Caco-2 (cell line): ENCODE data around the gene UBL4B. TPM values are rescaled to one million over a fixed set of nuclear protein-coding genes. Genes with fewer than 3 reads are reported as not detected.

ENCODE experiments used
- BruUV-seq: library from RNA; stranded (reverse); fragments of 400-500 nt; replicated peaks from 2 replicates; lab custom pipeline; 2021; lab: Mats Ljungman, UMichigan
- CTCF ChIA-PET: fragments of 300-600 bp; sonication (Branson Sonifier 250); formaldehyde crosslinking; loops from one replicate; lab custom pipeline; 2022; ENCODE audit warnings: antibody characterized with exemption; lab: Charles Lee
- POLR2A ChIA-PET: fragments of 300-600 bp; sonication (Branson Sonifier 250); formaldehyde crosslinking; loops from one replicate; lab custom pipeline; 2022; ENCODE audit warnings: antibody characterized with exemption; lab: Charles Lee
- DNase-seq, 2 experiments: peaks; one replicate each; pipeline versions ENCODE4 v3.0.0 to v3.0.0-alpha.2; 2020 to 2022
- H3K27me3 ChIP-seq: replicated peaks from 2 replicates; pipeline ENCODE4 v1.6.0; 2011; ENCODE audit warnings: low read length; ENCODE audit not compliant: control insufficient read depth, insufficient read depth
- H3K36me3 ChIP-seq: 2 replicates; pipeline ENCODE4 v1.5.1; 2011; ENCODE audit warnings: low read length; ENCODE audit not compliant: control insufficient read depth, insufficient read depth
- H3K4me1 ChIP-seq: fragments of 250-450 bp; sonication (Bioruptor Pico); 2 replicates; pipeline ENCODE4 v1.5.1; 2020; ENCODE audit warnings: mild to moderate bottlenecking
- H3K4me3 ChIP-seq: 2 replicates; pipeline ENCODE4 v1.5.1; 2011; ENCODE audit warnings: low read depth, mild to moderate bottlenecking, control low read depth, low read length
- H3K9me3 ChIP-seq: fragments of 250-450 bp; sonication (Bioruptor Pico); 2 replicates; pipeline ENCODE4 v1.5.1; 2020; ENCODE audit warnings: mild to moderate bottlenecking, moderate library complexity
- H3K27ac Mint-ChIP-seq: one replicate; pipeline ENCODE4 v1.8.0; 2022; ENCODE audit warnings: mixed read lengths; ENCODE audit not compliant: unreplicated experiment
- H3K27me3 Mint-ChIP-seq: one replicate; pipeline ENCODE4 v1.8.0; 2022; ENCODE audit warnings: mixed read lengths; ENCODE audit not compliant: insufficient read depth, unreplicated experiment
- H3K36me3 Mint-ChIP-seq: one replicate; pipeline ENCODE4 v1.8.0; 2022; ENCODE audit warnings: mild to moderate bottlenecking, mixed read lengths; ENCODE audit not compliant: insufficient read depth, unreplicated experiment
- H3K4me1 Mint-ChIP-seq: one replicate; pipeline ENCODE4 v1.8.0; 2022; ENCODE audit warnings: low read depth, mixed read lengths; ENCODE audit not compliant: unreplicated experiment
- H3K4me3 Mint-ChIP-seq: one replicate; pipeline ENCODE4 v1.8.0; 2022; ENCODE audit warnings: mild to moderate bottlenecking, moderate library complexity, mixed read lengths; ENCODE audit not compliant: unreplicated experiment
- H3K9me3 Mint-ChIP-seq: one replicate; pipeline ENCODE4 v1.8.0; 2022; ENCODE audit warnings: mixed read lengths; ENCODE audit not compliant: unreplicated experiment
- intact Hi-C: fragments of 100-400 bp; cut with micrococcal nuclease; formaldehyde crosslinking; loops from one replicate; pipeline ENCODE4 v1.10.0; 2022; ENCODE audit not compliant: unreplicated experiment
- total RNA-seq: library from RNA; stranded (reverse); gene quantifications from 2 replicates; pipeline ENCODE4 v1.2.3, GENCODE V29; 2022
- TF ChIP-seq, protein P1 (sequence below), 2 experiments: fragments of 200-600 bp in 1 of 2; IDR thresholded peaks; 1 replicate in 1 of 2; 2 replicates in 1 of 2; pipeline versions ENCODE4 v1.5.1 to v1.8.0; 2011 to 2022; ENCODE audit warnings: antibody characterized with exemption in 1 of 2, control low read depth in 1 of 2, inconsistent platforms in 1 of 2, low read depth in 1 of 2, low read length in 1 of 2, mild to moderate bottlenecking in 1 of 2, moderate library complexity in 1 of 2; ENCODE audit not compliant: insufficient read depth in 1 of 2, severe bottlenecking in 1 of 2, unreplicated experiment in 1 of 2

The UBL4B gene
- total RNA-seq, 1 experiment from 2014 or later = not detected

DNA sequence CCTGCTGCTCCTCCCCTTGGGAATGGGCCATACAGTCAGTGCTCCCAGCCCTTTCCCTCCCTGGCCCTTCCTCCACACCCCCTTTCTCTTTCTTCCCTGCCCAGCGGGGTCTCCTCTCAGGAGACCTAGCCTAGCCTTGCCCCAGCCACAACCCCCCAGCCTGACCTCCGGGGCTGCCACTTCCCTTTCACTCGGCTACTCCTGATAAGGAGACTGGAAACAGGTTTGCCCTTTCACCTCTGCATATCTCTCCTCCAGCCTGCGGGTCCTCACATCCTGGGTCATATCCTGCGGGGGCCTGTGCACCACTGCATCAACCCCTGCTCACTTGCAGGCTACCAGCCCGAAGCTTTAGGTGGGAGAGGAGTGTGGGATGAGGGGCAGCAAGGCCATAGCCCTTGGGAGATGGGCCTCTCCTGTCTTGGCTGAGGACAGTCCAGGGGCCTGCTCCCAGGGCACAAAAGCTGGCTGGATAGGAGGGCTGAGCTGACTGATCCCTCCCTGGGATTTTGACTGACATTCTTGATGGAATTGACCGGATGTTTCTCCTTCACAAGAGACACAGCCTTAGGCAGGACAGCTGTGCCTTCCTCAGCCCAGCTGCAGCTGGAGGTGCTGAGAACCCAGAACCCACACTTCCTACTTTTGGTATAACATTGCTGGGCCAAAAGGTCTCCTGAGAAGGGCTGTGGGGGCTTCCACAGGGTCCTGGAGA lies 22.5 kb upstream of the UBL4B start:
- CTCF ChIA-PET = interaction anchor here (0.8 to 2.4 kb wide), 2 partner anchors 11 to 15 kb away, joined by 3 to 55 read pairs; no protein-coding TSS in a partner anchor
- Histone ChIP-seq H3K36me3 (no peaks in the 10 kb centered on the region), H3K4me1 (peaks cover 11% of the 10 kb centered on the region), H3K4me3 (no peak overlapping the region), H3K9me3 (no peaks in the 10 kb centered on the region), H3K27me3 (no peaks in the 10 kb centered on the region)
- H3K27ac Mint-ChIP-seq = no peak overlapping the region
- peaks cover 6% of the 10 kb centered on the region for H3K27me3 Mint-ChIP-seq
- no TSS peak for BruUV-seq
- H3K9me3 Mint-ChIP-seq = no peaks in the 10 kb centered on the region
- POLR2A ChIA-PET = no interaction called here
- TF ChIP-seq, protein P1, sequence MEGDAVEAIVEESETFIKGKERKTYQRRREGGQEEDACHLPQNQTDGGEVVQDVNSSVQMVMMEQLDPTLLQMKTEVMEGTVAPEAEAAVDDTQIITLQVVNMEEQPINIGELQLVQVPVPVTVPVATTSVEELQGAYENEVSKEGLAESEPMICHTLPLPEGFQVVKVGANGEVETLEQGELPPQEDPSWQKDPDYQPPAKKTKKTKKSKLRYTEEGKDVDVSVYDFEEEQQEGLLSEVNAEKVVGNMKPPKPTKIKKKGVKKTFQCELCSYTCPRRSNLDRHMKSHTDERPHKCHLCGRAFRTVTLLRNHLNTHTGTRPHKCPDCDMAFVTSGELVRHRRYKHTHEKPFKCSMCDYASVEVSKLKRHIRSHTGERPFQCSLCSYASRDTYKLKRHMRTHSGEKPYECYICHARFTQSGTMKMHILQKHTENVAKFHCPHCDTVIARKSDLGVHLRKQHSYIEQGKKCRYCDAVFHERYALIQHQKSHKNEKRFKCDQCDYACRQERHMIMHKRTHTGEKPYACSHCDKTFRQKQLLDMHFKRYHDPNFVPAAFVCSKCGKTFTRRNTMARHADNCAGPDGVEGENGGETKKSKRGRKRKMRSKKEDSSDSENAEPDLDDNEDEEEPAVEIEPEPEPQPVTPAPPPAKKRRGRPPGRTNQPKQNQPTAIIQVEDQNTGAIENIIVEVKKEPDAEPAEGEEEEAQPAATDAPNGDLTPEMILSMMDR (IDR thresholded peaks at IDR 0.05; ENCODE audit: insufficient read depth in 1 of 2, low read depth in 1 of 2, low read length in 1 of 2, severe bottlenecking in 1 of 2, unreplicated experiment in 1 of 2) = no peak
- no peak overlapping the region for H3K4me3 Mint-ChIP-seq
- DNase-seq = peak in 1 of 2 experiments; percentile 18
- intact Hi-C loops = loop anchor here (5.0 kb wide), 1 partner anchor 37 kb away; no protein-coding TSS in a partner anchor
- H3K36me3 Mint-ChIP-seq = no peaks in the 10 kb centered on the region
- peaks cover 7% of the 10 kb centered on the region for H3K4me1 Mint-ChIP-seq

DNA sequence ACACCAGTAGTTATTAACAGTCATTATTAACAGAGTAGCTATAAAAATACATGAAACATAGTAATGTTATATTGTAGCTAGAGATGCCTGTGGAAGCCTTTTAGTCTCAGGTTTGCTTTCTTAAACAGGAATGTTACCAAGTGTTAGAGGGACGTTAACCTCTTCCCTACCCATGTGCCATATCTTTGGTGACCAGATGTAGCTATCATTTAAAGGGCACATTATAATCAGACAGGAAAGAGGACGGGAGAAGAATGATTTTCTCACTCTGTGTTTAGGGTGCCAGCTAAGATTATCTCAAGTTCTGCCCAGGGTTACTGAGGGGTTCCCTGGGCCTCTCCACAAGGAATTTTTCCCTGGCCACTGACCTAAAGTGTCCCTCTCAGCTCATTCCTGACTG lies 20.9 kb upstream of the UBL4B start:
- TF ChIP-seq, protein P1 (IDR thresholded peaks at IDR 0.05; ENCODE audit: insufficient read depth in 1 of 2, low read depth in 1 of 2, low read length in 1 of 2, severe bottlenecking in 1 of 2, unreplicated experiment in 1 of 2) = no peak
- Mint-ChIP-seq H3K9me3 (no peaks in the 10 kb centered on the region), H3K4me3 (no peak overlapping the region), H3K4me1 (peaks cover 7% of the 10 kb centered on the region), H3K27me3 (peaks cover 4% of the 10 kb centered on the region), H3K27ac (no peak overlapping the region), H3K36me3 (no peaks in the 10 kb centered on the region)
- CTCF ChIA-PET = interaction anchor here (1.2 kb wide), 1 partner anchor 14 kb away, joined by 4 read pairs; no protein-coding TSS in a partner anchor
- POLR2A ChIA-PET = no interaction called here
- BruUV-seq = no TSS peak
- Histone ChIP-seq H3K36me3 (no peaks in the 10 kb centered on the region), H3K4me3 (no peak overlapping the region), H3K4me1 (peaks cover 11% of the 10 kb centered on the region), H3K9me3 (no peaks in the 10 kb centered on the region), H3K27me3 (no peaks in the 10 kb centered on the region)
- no peak for DNase-seq
- intact Hi-C loops = no loop called here

DNA sequence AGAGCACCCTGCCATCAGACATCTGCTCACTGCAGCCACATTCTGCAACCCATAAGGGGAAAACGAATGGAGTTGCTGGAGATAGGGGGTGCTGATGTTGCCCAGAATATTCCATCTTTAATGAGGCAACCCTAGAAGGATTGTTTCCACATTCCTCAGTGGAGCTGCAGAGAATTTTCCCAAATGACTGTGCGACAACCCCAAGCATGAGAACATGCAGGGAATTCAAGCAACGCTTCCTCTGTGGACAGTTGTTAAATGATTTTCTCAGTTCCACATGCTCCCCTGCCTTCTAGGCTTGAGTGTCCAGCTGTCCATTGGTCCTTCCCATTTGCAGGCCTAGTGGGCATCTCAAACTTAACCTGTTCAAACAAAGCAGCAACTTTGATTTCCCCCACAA lies 20.5 kb upstream of the UBL4B start:
- CTCF ChIA-PET = interaction anchor here (1.2 kb wide), 1 partner anchor 13 kb away, joined by 4 read pairs; no protein-coding TSS in a partner anchor
- H3K27me3 Mint-ChIP-seq = peaks cover under 1% of the 10 kb centered on the region
- no peak overlapping the region for H3K4me3 ChIP-seq
- no peak overlapping the region for H3K27ac Mint-ChIP-seq
- no peak for DNase-seq
- BruUV-seq = no TSS peak
- H3K36me3 Mint-ChIP-seq = no peaks in the 10 kb centered on the region
- TF ChIP-seq, protein P1 (IDR thresholded peaks at IDR 0.05; ENCODE audit: insufficient read depth in 1 of 2, low read depth in 1 of 2, low read length in 1 of 2, severe bottlenecking in 1 of 2, unreplicated experiment in 1 of 2) = no peak
- H3K4me3 Mint-ChIP-seq = no peak overlapping the region
- H3K4me1 Mint-ChIP-seq = peaks cover 7% of the 10 kb centered on the region
- peaks cover 11% of the 10 kb centered on the region for H3K4me1 ChIP-seq
- H3K36me3 ChIP-seq = no peaks in the 10 kb centered on the region
- no peaks in the 10 kb centered on the region for H3K9me3 ChIP-seq
- intact Hi-C loops = no loop called here
- no peaks in the 10 kb centered on the region for H3K9me3 Mint-ChIP-seq
- POLR2A ChIA-PET = no interaction called here
- no peaks in the 10 kb centered on the region for H3K27me3 ChIP-seq
